NAMALWA (cell line): Measurements from ENCODE around the gene CDH4.

Source experiments
- DNase-seq: peaks from one replicate; pipeline ENCODE4 v3.0.0-alpha.2; 2015; ENCODE audit warnings: low spot score

CDH4 gene

DNA sequence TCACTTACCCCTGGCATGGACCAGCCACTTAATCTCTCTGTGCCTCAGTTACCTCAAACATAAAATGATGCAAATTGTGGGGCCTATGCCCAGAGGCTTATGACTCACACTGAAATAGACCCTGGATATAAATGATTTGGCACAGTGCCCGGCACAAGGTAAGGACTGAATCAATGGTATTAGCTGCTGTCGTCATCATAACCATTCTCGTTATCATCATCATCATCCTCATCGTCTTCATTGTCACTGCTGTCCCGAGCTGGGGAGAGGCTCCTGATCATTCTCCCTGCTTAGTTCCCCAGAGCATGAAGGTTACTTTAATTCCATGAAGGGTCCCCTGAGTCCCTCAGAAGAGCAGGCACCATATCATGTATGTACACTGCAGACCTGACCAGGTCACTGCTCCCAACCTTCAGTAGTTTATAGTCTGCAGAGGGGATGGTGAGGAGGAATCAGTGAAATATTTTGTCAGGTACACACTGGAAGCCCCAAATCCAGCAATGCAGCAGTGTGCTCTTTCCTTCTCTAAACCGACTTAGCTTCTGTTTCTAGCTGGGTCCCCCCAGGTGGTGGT is 664.3 kb downstream of the CDH4 start:
- no peak for DNase-seq

DNA sequence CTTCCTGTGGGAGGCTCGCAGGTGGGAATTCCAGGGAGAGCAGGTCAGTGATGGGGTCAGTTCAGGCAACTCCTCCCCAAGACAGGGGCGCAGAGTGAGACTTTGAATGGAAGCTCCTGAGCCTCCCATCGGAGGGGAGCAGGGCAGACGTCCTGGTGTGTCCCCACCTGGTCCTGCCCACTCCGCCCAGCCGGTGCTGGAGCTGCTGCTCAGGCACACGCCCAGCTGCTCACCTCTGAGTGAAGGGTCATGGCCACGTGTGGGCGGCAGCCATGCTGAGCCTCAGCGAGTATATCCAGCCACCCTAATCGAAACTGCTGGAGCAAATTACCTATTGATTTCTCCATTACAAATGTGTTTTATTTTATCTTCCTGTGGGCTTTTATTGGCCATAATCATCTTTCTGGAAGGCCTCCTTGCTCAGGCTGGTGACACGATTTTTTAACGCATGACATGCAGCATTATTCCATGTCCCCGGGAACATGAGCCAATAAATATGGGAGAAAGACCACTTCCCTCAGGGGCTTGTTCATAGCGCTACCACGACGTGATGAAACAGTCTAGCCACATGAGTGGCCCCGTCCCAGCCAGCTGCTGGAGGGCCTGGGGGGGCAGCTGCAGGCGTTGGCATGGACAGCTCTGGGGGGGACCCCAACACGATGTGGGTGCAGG is 665.5 kb downstream of the CDH4 start:
- DNase-seq: no peak

DNA sequence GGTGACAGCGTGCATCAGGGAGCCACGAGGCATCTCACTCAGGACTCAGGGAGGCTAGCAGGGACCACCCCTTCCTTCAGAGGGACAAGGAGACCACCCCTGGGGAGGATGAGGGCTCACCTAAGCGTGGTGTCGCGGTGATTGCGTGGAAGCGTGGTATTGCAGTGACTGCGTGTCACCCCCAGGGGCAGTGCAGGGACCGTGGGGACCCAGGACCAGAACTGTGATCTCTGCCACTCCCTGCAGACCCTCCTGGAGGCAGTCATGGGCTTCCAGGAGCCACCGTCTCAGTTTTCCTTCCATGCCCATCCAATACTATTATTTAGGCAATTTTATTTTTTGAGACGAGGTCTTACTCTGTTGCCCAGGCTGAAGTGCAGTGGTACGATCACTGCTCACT is 666.5 kb downstream of the CDH4 start:
- DNase-seq: no peak

DNA sequence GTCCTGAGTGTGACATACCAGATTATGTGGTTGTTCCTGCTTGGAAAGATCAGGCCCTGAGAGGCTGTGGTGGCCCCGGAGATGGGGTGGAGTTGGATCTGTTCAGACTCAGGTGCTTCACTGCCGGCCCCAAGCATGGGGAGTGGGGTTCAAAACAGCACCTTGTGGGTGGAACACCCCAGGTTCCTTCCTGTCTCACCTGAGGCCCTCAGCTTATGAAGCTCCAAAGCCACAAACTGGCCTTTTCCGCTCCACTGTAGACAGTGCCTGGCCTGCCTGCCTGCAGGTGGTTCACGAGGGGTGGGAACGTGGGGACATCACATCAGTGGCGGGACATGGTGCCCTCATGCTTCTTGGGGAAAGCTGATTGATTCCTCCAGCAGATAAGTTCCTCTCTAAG is 667.2 kb downstream of the CDH4 start:
- no peak for DNase-seq

DNA sequence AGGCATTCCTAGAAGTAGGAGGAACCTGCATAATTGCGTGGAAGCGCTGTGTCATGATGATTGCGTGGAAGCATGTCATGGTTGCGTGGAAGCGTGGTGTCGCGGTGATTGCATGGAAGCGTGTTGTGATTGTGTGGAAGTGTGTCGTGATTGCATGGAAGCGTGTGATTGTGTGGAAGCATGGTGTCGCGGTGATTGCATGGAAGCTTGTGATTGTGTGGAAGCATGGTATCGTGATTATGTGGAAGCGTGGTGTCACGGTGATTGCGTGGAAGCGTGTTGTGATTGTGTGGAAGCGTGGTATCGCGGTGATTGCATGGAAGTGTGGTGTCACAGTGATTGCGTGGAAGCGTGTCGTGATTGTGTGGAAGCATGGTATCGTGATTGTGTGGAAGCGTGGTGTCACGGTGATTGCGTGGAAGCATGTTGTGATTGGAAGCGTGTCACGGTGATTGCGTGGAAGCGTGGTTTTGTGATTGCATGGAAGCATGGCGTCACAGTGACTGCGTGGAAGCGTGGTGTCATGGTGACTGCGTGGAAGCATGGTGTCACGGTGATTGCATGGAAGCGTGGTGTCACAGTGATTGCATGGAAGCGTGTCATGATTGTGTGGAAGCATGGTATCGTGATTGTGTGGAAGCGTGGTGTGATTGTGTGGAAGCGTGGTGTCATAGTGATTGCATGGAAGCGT is 667.8 kb downstream of the CDH4 start:
- DNase-seq: no peak

DNA sequence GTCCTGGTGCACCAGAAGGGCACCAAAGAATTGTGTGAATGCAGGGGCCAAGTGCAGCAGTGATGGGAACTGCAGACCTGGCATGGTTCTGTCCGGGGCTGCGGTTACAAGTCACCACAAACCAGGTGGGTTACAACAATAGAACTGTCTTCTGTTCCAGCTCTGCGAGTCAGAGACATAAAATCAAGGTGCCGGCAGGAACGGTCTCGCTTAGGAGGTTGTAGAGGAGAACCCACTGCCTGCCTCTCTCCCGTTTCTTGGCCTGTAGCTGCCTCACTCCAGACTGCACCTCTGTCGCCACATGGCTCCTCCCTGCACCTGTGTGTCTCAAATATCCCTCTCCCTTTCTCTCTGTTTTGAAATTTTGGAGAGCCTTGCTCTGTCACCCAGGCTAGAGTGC is 670.4 kb downstream of the CDH4 start:
- DNase-seq: no peak

DNA sequence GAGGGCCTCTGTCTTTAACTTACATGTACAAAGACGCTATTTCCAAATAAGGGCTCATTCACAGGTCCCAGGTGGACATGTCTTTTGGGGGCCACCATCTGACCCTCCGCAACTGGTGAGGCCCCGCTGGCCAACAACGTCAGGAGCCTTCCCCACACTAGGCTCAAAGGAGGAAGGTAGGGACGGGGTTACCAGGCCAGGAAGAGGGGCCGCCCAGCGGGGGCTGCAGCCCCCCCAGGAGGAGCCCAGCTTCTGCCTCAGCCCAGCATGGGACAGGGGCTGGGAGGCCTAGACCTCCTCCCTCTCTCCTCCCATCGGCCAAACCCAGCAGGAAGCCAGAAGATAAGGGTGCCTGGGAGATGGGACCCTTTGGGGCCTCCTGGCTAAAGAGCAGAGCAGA is 670.9 kb downstream of the CDH4 start:
- DNase-seq: no peak

DNA sequence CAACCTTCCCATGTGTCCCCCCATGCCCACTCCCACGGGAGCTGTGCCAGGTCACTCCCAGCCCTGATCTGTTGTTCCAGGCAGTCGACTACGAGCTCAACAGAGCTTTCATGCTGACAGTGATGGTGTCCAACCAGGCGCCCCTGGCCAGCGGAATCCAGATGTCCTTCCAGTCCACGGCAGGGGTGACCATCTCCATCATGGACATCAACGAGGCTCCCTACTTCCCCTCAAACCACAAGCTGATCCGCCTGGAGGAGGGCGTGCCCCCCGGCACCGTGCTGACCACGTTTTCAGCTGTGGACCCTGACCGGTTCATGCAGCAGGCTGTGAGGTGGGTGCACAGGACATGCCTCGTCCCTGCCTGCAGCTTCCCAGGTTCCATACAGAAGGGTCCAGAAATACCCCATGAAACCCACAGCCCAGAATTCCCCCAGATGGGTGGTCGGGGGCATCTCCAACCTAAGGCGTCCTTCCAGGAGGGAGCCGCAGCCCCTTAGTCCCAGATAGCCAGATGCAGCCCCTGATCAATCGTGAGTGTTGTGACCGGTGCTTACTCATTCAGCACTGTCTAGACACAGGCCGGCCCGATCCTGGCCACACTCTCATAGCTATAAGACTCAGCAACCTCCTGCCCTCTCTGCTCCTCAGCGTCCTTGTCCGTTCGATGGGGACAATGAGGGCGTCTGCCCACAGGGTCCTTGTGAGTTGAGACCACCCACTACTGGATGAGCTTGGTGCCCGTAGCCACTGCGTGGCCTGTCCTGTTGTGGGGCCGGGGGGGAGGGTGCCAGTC is 671.5 kb downstream of the CDH4 start:
- no peak for DNase-seq

DNA sequence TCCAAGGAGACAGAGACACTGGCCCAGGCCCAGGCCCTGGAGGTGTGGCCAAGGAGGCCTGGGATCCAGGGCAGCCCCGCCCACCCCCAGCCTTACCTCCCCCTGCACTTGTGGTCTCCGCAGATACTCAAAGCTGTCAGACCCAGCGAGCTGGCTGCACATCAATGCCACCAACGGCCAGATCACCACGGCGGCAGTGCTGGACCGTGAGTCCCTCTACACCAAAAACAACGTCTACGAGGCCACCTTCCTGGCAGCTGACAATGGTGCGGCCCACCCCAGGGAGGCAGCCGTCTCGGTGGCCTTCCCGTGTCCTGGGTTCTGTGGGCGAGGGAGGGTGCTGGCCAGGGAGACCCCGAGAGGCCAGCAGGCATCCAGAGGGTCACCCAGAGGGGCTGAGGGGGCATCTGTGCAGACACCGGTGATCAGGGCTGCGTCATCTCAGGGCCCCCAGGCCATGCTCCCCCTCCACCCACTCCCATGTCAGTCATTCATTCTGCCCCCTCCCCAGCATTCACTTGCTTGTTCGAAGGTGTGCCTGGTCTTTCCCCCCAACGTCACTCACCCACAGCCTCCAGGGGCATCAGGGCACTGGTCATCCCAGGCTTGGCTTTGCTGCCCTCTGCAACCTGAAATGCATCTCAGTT is 672.3 kb downstream of the CDH4 start:
- no peak for DNase-seq

DNA sequence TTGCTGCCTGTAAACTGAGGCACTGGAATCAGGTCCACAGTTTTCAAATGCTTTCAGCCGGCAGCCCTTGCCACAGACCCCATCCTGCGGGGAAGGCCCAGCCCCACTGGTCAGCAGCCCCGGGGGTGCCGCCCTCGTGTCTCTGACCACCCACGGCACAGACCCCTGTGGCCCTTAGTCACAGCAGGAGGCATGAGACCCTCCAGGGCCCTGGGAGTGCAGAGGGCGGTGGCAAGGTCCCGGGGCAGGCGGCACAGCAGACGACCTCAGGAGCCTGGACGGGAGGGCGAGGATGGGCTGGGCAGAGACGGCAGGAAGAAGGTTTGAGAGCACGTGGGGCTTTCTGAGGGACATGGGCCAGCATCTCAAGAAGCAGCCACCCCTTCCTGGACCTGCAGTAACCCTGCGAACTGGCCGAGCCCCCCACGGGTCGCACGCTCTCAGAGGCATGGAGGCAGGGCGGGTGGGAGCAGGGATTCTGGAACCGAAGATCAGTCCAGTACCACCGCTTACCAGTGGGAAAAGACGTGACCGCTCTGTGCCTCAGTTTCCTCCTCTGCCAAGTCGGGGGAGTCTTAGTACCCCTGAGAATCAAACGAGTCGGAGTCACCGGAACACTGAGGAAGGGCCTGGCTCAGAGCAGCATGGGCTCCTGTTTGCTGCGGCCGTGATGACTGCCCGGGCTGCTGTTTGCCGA is 672.9 kb downstream of the CDH4 start:
- DNase-seq: no peak

DNA sequence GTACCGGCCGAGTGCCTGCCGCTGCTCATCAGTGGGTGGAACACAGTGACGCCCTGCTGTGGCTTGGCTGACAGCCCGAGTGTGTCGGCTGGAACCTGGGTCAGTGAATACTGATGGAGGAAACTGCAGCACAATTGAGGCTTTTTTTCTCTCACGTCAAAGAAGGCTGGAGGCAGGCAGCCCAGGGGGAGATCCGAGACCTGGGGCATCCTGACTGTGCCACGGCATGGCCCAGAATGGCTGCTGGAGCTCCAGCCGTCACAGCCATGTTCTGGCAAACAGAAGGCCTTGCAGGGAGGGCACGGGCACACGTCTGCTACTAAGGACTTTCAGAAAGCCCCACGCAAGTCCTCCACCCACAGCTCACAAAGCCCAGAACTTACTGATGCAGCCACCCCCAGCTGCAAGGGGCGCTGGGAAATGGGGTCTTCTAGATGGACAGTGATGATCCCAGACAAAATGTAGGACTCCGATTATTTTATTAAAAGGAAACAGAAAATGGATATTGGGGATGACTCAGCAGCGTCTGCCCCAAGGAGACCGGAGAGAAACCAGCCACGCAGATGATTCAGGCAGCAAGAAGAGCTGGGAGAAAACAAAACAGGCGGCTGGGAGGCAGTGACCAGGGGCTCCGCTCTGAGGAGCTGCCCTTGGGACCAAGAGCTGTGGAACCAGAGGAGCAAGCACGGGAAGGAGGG is 673.6 kb downstream of the CDH4 start:
- DNase-seq: no peak

DNA sequence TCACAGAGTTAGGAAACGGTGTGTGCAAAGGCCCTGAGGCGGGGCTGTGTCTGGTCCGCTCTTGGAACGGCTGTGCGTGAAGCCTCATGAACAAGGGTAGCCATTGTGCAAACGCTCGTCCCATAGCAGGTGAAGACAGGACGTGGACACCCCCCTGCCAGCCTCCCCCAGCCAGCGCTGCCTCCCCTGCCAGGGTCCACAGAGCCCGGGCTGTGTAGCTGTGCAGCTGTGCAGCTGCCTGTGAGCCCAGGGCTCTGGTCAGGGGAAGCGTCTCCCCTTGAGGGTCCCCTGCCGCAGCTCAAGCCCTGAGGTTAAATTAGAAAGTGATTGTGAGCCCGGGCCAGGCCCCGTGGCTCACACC is 674.2 kb downstream of the CDH4 start:
- DNase-seq: no peak

DNA sequence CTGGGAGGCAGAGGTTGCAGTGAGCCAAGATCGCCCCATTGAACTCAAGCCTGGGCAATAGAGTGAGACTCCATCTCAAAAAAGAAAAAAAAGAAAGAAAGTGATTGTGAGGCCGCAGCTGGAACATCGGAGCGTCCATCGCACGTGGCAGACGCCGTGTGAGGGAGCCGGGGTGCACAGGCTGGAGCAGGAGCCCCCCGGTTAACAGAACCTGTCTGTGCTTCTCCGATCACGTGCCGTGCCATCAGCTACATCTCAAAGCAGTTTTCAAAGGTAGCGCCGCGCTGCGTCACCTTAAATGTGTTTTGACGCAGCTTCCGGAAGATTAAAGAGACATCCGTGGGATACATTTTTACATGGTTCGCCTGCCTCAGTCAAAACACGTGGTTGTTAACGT is 674.7 kb downstream of the CDH4 start:
- no peak for DNase-seq

DNA sequence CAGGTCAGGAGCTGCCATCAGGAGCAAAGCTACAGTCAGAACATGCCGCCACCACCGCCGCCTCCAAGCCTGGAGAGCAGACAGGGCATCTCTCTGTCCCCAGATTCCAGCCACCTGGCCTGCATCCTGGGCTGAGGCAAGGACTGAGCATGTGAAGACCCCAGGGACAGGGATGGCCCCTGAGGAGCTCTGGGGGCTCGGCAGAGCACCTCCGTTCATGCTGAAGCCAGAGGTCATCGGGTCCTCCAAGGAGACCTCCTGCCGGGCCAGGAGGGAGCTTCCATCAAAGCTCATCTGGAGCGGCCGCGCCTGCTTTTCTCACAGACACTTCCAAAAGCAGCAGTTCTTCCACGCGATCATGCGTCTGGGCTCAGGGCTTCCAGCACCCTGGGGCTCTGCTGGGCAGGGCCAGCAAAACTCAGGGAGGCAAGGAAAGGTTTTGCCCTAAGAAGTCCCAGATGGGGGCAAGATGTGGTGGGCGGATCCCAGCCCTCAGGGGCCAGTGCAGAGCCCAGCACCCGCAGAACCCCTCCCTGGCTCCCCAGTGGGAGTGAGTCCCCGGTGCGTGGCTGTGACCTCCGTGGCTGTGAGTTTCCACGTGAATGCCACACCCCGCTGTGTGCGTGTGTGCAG is 675.2 kb downstream of the CDH4 start:
- no peak for DNase-seq

DNA sequence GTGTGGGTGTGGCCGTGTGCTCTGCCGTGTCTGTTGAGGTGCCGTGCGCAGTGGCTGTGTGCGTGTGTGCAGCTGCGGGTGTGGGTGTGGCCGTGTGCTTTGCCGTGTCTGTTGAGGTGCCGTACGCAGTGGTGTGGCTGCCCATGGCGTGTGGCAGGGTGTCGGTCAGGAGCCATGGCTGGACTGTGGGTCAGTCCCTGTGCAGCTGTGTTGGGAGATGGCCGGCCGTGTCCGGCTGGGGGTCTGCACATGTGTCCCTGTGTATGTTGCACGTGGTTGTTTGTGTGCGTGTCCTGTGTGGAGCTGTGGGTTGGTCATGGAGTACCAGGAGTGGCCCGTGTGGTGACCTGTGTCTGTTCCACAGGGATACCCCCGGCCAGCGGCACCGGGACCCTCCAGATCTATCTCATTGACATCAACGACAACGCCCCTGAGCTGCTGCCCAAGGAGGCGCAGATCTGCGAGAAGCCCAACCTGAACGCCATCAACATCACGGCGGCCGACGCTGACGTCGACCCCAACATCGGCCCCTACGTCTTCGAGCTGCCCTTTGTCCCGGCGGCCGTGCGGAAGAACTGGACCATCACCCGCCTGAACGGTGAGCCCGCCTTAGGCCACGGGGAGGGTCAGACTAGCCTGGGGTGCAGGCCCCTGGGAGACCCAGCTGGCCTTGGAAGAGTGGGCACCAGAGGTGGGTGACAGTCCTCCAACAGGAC is 675.9 kb downstream of the CDH4 start:
- DNase-seq: no peak

DNA sequence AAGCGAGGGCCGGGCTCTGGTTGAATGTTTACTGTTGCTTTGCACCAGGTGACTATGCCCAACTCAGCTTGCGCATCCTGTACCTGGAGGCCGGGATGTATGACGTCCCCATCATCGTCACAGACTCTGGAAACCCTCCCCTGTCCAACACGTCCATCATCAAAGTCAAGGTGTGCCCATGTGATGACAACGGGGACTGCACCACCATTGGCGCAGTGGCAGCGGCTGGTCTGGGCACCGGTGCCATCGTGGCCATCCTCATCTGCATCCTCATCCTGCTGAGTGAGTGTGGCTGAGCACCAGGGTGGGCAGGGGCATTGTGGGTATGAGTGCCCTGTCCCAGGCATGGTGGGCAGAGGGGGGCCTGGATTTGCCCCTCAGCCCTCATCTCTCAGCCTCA is 677.5 kb downstream of the CDH4 start:
- no peak for DNase-seq

DNA sequence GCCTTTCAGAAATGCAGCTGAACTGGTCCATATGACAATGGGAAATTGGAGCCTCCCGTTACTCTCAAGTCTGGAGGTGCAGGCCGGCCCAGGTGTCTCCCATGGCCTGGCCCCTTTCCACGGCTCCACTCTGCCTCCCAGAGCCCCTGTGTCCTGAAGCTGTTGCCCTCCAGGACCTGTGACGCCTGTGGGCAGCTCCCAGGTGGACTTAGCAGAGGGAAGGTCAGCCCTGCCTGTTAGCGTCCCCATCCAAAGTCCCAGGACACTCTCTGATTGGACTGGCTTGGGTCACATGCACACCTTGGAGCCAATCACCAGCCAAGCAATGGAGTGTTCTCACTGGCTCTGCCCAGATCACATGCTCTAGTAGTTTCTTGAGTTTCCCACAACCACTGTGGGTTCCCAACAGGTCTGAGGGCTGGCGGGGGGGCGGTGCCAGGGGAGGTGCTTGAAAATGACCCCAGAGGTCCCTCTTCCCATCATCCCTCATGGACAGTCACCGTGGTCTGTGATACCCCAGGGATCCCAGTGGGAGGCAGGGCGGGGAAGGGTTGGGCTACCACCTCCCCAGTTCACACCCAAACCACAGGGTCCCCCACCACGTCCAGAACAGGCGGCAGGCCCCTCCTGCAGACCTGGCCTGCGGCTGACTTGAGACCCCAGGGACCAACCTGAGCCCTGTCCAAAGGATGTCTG is 678.1 kb downstream of the CDH4 start:
- DNase-seq: no peak

DNA sequence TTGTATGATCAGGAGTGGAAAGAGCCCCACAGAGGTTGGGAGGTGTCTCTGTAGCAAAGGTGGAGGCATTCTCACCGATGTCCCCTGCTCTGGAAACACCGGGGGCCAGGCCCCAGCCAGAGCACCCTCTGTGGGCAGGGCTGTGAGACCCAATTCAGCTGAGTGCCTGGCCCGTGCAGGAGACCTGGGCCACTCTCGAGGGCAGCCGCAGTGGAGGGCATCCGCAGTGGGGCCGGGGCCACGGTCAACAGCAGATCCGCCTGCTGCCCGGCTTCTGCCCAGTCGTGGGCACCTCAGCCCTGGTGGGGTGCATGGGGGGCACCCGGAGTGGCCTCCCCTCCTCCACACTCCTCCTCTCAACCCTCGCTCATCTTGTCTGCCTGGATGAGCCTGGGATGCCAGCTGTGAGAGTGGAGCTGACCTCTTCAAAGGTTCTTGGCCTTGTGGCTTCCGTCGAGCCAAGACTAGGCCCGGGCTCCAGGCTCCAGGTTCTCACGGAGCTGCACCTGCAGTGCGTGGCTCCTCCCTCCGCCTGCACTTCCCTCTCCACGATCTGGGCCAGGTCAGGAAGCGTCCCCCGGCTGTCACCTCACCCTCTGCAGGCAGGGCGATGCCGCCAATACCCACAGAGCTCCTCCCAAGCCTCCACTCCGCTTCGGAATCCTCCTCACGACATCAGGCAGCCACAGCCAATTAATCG is 678.9 kb downstream of the CDH4 start:
- no peak for DNase-seq
